T-helper 1 cell (primary cell): ENCODE data around the gene MROH2A.

Experiments
- DNase-seq, 5 donors: peaks; one replicate each; pipeline ENCODE4 v3.0.0-alpha.2; 2012 to 2020

MROH2A gene

DNA sequence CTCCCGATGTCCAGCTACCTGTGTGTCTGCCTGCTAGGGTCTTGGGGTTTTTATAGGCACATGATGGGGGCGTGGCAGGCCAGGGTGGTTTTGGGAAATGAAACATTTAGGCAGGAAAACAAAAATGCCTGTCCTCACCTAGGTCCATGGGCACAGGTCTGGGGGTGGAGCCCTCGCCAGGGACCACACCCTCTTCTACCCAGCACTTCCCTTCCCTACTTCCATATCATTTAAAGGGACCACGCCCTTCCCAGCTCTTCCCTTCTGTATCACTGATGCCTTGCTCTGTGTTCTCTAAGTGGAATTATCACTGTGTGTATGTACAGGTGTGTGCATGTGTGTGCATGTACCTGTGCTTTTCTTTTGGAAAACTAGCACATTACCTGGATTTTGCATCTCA, 11.7 kb upstream of the MROH2A start:
- DNase-seq: no peak

DNA sequence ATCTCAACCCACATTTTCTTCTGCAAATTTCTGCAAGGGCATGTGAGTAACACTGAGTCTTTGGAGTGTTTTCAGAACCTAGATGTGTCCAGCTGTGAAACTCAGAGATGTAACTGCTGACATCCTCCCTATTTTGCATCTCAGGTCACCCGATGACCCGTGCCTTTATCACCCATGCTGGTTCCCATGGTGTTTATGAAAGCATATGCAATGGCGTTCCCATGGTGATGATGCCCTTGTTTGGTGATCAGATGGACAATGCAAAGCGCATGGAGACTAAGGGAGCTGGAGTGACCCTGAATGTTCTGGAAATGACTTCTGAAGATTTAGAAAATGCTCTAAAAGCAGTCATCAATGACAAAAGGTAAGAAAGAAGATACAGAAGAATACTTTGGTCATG, 10.1 kb upstream of the MROH2A start:
- no peak for DNase-seq

DNA sequence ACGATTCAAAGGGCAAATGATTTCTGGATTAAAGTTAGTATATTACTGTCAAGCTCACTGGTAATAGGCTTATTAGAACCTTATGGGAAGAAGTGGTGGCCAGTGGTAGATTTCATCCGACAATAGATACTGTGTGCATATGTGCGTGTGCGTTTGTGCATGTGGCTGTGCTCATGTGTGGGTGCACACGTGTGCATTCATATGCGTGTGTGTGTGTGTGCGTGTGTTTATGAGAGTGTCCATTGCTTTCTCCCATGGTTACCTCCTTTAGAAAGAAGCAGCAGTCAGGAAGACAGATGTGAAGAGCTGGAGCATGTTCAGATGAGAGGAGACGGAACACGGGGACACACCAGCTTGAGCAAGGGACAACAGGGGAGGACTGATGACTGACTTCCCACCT, 8.9 kb upstream of the MROH2A start:
- DNase-seq: no peak

DNA sequence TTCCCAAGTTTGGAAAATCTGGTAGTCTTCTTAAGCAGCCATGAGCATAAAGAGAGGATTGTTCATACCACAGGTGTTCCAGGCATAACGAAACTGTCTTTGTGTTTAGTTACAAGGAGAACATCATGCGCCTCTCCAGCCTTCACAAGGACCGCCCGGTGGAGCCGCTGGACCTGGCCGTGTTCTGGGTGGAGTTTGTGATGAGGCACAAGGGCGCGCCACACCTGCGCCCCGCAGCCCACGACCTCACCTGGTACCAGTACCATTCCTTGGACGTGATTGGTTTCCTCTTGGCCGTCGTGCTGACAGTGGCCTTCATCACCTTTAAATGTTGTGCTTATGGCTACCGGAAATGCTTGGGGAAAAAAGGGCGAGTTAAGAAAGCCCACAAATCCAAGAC, 6.0 kb upstream of the MROH2A start:
- DNase-seq: no peak

DNA sequence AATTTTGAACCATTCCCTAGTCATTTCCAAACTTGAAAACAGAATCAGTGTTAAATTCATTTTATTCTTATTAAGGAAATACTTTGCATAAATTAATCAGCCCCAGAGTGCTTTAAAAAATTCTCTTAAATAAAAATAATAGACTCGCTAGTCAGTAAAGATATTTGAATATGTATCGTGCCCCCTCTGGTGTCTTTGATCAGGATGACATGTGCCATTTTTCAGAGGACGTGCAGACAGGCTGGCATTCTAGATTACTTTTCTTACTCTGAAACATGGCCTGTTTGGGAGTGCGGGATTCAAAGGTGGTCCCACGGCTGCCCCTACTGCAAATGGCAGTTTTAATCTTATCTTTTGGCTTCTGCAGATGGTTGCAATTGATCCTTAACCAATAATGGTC, 5.5 kb upstream of the MROH2A start:
- no peak for DNase-seq

DNA sequence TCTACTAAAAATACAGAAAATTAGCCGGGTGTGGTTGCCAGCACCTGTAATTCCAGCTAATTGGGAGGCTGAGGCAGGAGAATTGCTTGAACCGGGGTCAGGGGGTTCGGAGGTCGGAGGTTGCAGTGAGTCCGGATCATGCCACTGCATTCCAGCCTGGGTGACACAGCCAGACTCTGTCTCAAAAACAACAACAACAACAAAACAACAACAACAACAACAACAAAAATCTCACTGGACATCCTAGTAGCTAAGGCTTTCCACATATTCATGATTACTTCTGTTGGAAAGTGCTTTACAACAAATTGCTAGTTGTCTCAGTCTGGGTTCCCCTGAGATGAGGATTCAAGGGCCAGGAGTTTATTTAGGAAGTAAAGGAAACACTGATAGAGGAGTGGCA, 4.3 kb upstream of the MROH2A start:
- no peak for DNase-seq

DNA sequence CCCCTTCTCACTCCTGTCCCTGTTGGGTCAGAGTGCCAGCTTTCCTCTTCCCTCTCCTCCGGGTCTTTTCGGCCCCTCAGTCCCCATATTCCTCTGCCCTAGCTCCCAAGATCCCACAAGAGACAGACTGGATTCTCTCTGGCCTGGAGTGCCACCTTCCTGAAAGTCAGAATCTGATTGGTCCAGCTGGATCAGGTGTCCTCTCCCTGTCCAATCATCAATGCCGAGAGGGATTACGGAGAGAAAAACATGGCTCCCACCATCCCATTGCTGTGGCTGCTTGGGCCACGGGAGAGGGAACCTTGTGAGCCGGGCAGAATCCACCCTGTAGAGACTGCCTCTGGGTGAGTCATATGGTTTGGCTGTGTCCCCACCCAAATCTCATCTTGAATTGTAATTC, 2.7 kb upstream of the MROH2A start:
- DNase-seq: no peak

DNA sequence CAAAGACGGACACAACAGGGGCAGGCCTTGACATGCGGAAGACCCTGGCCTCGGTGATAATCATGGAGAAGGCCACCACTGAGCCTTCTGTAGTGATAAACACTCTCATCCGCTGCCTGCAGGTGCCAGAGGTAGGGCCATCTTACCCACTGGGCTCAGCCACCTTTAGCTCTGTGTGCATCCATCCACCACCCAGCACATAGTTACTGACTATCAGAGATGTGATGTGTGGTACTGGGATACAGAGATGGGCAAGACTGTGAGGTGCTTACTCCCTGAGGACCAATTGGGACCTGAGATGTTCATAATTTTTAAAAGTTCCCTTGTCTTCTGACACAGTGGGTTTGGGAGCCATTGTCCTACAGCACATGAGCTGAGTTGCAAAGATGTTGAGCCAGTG, 1.6 kb downstream of the MROH2A start:
- no peak for DNase-seq

DNA sequence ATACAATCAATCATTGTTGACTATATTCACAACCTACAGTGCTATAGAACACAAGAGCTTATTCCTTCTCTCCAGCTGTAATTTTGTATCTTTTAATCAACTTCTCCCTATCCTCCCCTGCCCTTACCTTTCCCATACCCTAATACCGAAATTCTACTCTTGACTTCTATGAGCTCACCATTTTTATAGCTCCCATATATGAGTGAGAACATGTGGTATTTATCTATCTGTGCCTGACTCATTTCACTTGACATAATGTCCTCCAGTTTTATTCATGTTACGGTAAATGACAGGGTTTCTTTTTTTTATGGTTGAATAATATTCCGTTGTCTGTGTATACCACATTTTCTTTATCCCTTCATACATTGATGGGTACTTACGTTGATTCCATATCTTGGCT, 2.6 kb downstream of the MROH2A start:
- no peak for DNase-seq

DNA sequence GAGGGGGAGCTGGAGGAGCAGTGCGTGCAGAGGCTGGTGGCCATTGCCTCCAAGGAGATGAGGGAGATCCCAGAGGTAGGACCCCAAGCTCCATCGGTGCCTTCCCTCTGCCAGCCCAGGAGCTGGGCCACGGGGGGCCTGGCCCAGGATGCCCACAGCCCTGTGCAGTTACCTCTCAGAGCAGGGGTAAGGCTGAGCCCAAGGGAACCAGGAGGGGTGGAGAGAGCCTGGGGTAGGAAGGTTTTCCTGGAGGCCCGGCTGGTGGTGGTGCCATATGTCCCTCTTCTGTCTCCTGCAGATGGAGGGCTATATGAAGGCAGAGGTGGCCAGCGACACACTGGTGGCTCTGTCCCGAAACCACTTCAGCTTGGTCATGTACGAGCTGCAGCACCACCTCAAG, 11.4 kb downstream of the MROH2A start:
- no peak for DNase-seq

DNA sequence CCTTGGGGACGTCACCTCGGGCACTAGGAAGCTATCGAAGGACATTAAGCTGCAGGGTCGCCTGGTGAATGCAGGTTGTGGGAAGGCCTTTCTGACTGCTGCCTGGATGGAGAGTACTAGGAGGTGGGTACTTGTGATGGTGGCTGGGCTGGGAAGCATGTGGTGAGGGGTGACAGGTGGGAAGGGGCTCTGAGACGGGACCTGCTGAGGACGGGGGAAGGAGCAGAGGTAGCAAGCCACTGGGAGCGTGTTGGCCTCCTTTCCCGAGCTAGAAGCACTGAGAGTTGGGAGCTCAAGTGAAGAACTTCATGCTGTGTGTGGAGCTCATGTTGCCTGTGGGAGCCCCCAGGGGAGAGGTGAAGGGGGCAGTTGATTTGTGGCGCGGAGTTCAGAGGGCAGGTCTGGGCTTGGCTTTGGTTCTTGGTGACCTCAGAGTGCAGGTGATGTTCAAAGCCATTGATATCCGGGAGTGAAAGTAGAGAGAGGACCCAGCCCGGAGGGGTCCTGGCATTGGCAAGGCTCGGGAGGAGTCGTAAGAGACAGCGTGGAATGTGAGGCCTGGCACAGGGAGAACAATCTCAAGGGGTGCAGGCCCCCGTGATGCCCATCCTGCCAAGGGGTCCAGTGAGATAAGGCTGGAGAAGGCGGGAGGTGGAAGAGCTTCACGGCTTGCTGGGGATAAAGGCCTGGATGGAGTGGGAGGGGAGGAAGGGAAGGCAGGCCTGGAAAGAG, 13.2 kb downstream of the MROH2A start:
- DNase-seq: no peak

DNA sequence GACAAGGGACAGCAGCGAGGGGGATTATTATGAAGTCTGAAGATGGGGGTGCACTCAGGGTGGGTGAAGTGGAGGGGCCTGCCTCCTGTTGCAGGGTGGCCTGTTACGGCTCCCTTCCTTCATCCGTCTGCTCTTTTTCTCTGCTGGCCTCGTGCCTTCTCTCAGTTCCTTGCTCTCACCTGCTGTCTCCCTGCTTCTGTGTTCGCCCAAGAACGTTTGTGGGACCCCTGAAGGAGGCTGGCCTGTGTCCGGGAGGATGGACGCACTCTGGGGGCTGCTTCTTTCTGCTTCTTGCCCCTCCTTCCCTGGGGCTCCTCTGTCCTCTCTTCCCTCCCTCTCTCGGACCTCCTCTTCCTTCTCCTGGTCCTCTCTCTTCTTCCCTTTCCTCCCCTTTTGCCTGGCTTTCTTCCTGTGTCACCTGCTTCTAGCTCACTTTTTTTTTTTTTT, 13.8 kb downstream of the MROH2A start:
- DNase-seq: no peak

DNA sequence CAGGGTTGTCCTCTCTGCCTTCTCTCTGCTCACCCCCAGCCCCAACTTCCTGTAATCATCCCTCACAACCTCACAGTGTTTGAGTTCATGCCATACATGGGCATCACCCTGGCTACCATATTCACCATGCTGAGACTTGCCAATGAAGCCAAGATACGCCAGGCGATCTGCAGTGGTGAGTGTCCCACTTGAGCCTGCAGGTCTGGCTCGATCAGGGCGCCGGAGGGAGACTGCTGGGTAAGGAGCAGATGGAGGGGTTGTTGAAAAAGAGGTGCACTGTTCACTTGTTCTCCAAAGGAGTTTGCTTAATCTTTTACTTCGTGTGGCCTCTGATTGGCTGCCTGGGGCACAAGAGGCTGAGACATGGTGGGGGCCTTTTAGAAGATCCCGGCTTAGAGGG, 14.6 kb downstream of the MROH2A start:
- no peak for DNase-seq

DNA sequence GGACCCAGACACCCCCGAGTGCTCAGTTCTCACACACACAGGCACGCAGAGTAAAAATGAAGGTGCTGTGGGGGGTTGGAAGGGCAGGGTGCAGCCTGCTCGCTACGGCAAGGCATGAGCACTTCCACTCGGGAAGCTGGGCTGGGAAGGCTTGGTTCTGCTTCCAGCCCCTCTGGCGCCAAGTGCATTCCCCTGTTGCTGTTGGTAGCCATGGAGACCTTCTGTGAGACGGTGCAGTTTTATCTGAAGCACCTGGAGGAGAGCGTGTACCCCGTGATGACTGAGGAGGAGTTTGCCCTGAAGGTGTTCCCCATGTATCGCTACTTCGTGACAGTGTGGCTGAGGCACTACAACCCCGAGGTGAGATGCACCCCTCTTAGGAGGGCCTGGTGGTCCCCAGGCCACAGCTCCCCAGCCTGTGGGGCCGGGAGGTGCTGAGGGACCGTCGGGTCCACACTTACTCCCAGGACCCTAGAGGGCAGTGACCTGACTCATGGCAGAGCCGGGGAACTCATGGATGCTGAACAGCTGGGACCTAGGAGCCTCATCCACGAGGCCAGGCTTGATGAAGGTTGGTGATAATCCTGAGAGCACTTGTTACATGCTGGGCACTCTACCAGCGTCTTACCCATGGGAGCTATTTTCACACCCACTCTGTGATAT, 15.5 kb downstream of the MROH2A start:
- DNase-seq: no peak

DNA sequence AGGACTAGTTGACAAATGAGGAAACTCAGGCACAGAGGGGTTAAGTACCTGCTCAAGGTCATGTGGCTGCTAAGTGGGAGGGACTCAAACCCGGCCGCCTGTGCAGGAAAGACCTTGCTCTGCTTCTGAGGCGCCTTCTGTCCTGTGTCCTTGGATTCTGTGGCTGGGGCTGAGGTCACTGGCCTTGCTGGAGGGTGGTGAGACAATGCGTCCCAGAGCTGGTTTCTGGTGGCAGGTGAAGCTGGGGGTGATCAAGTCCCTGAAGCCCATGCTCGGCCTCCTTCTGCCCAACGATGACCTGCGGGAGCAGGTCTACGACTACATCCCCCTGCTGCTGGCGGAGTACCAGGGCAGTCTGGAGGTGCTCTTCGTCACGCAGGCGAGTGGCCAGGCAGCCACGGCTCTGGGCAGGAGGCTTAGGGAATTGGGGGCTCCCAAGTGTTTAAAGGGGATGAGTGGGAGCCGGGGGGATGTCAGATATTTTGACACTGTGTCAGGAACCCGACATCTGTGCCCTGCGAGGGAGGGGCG, 16.1 kb downstream of the MROH2A start:
- DNase-seq: no peak

DNA sequence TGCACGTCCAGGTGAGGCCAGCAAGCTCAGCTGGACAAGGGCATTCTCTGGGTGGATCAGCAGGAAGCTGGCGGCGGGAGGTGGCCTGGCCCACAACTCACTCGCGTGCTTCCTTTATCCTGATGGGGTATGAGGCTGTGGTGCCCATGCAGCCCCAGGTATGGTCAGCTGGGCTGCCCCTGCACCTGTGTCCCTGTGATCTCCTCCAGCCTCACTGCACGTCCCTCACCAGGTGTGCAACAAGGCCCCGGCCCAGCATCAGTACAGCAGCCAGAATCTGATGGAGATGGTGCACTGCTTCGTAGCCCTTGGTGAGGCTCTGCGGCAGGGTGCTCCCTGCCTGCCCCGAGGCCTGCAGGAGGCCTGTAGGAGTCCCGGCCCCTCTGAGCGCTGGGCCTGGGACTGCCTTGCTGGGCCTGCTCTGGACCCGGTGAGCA, 17.6 kb downstream of the MROH2A start:
- DNase-seq: no peak

DNA sequence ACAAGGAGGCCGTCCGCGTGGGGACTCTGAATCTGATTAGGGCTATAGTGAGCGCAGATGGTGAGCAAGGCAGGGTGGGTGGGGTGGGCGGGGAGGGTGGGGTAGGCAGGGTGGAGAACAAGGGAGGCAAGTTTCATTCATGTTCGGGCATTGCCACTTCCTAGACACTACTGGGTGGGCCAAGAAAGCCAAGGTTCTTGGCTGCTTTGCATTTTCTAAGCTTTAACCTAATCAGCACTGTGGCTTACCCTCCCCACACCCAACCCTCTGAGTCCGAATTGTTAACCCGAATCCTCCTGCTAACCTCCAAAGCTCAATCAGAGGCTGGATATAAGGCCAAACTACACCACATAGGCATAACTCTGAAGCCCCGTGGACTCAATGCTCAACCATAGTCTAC, 18.1 kb downstream of the MROH2A start:
- DNase-seq: no peak

DNA sequence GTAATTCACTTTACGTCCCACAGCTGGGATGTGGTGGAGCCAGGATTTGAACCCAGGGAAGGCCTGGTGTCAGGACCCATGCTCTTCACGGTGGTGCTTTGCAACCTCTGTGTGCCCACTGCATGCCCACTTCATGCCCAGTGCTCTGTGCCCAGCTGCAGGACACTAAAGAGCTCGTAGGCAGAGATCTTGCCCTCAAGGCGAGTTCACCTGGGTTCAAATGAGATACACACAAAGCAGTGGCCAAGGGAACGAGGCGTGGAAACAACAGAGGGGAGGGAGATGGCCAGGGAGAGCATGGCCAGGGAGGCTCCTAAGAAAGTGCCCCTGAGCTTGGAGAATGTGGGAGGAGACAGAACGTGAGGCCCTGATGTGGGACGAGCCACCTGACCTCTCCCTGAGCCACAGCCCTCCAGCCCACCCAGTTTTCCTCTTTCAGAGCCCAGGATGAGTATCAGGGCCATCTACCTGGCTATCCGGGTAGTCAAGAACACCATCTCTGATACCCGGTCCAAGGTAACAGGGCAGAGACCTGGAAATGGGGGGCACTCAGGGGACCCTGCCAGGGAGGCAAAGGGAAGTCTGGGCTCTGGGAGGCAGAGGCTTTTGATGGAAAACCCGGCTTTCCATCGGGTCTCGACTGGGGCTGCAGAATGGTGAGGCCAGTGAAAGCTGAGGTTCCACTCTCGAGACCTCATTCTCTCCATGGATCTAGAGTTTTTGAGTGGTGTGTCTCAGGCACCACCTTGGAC, 20.4 kb downstream of the MROH2A start:
- no peak for DNase-seq

DNA sequence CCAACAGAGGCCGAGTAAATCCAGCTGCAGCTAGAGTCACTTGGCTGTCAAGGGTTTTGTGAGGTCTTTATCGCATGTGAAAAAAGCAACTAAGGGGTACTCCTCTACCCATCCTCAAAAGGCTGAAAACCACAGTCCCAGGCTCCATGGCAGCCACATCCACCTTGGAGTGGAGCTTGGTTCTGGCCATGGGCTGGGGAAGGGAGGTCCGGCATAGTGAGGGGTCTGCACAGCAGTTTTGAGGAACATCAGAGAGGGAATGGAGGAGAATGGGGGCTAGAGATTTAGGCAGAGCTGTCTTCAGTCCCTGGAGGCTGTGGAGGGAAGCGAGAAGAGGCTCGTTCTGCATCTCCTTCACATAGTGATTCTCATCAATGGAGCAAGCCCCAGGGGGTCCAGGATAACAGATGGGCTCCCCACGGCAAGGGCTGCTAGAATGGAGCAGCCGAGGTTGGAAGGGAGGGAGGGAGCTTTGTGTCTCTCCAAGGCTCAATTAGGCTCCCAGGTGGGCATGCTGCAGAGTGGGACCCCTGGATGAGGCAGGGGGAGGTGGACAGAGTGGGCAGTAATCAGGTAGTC, 21.0 kb downstream of the MROH2A start:
- no peak for DNase-seq

DNA sequence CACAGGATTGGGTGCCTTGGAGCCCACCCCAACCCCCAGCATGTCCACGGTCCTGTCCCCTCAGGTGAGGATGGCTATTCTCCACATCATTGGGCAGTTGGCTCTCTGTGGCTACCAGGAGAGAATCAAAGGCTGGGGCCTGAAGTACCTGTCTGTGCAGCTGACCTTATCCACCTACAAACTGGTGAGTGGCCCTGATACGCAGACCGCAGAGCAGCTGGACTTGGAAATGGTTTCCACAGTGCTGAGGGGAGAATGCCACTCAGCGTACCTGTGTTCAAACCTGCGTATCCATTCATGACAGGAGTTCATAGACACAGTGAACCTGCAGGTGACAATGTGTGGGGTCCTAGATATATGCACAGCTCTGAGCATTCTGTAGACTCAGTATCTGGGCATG, 21.6 kb downstream of the MROH2A start:
- DNase-seq: no peak

DNA sequence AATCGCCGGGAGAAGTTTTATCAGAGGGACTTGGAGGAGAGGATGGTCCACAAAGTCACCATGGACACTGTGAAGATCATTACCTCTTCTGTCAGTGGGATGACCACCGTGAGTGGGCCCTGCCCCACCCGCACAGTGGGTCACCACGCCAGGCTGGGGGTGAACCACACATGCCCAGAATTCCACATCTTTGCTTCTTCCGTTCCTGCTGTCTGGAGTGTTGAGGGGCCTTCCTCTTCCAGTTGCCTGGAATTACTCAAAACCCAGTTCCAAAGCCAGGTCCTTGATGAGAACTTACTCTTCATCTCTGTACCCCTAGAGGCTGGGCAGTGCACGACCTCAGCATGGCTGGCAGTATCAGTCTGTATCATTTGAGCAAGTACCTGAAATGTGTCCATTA, 22.1 kb downstream of the MROH2A start:
- DNase-seq: no peak

DNA sequence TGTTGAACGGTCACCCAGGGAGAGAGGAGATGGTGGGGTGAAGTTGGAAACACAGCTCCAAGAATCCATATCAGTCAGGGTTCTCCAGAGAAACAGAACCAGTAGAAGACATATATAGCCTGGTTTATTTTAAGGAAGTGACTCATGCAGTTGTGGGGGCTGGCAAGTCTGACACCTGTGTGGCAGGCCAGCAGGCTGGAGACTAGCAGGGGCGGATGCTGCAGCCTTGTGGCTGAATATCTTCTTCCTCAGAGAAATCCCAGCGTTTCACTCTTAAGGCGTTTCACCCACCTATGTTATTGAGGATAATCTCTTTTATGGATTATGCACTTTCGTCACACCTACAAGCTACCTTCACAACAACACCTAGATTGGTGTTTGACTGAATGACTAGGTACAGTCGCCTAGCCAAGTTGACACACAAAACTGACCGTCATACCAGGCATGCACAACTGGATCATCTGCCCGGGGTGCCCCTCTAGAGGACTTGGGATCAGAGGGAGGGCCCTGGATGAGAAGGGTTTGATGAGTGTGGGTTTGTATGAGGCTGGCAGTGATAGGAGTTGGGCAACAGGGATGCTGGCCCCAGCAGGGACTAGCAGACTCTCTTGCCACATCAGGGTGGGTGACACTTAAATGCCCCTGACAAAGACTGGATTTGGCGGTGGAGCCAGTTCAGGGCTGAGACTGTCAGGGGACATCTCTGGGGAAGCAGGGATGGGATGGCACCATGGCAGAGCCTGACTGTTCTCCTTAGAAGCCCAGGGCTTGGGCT, 23.4 kb downstream of the MROH2A start:
- no peak for DNase-seq
